Liver (tissue), 9 donors: ENCODE data around the gene ZDHHC9. TPM values are rescaled to one million over a fixed set of nuclear protein-coding genes. Genes with fewer than 3 reads are reported as not detected.
A peak's percentile ranks its signal among the peaks of the same experiment; 100 is the strongest.

Experiments
- DNase-seq: peaks from one replicate; pipeline ENCODE4 v3.0.0-alpha.2; 2017; ENCODE audit warnings: low spot score
- H3K27ac ChIP-seq, 2 donors: one replicate each; pipeline ENCODE4 v1.7.0; 2013; ENCODE audit warnings: inconsistent platforms in 2 of 2, low read length in 2 of 2, control low read depth in 1 of 2, low read depth in 1 of 2, mild to moderate bottlenecking in 1 of 2
- H3K27me3 ChIP-seq, 4 donors: one replicate each; pipeline versions ENCODE4 v1.6.1 to v1.7.0; 2013; ENCODE audit warnings: low read length in 3 of 4, inconsistent platforms in 1 of 4, mild to moderate bottlenecking in 1 of 4, moderate library complexity in 1 of 4; ENCODE audit not compliant: control insufficient read depth in 4 of 4, insufficient read depth in 4 of 4
- H3K36me3 ChIP-seq, 4 donors: one replicate each; pipeline versions ENCODE4 v1.6.1 to v1.7.0; 2013; ENCODE audit warnings: low read length in 3 of 4, mild to moderate bottlenecking in 3 of 4, low read depth in 1 of 4, moderate library complexity in 1 of 4; ENCODE audit not compliant: control insufficient read depth in 4 of 4, insufficient read depth in 3 of 4
- H3K4me1 ChIP-seq, 4 donors: one replicate each; pipeline versions ENCODE4 v1.6.1 to v1.7.0; 2013; ENCODE audit warnings: low read length in 3 of 4, mild to moderate bottlenecking in 3 of 4, moderate library complexity in 1 of 4; ENCODE audit not compliant: control insufficient read depth in 4 of 4, insufficient read depth in 4 of 4
- H3K4me3 ChIP-seq, 3 donors: one replicate each; pipeline versions ENCODE4 v1.6.1 to v1.7.0; 2013; ENCODE audit warnings: low read length in 3 of 3, control low read depth in 1 of 3, low read depth in 1 of 3, mild to moderate bottlenecking in 1 of 3
- H3K9ac ChIP-seq, 2 donors: one replicate each; pipeline ENCODE4 v1.7.0; 2013; ENCODE audit warnings: low read length in 2 of 2, mild to moderate bottlenecking in 2 of 2, moderate library complexity in 2 of 2, control low read depth in 1 of 2, low read depth in 1 of 2
- H3K9me3 ChIP-seq, 4 donors: one replicate each; pipeline versions ENCODE4 v1.6.1 to v1.7.0; 2013; ENCODE audit warnings: low read length in 3 of 4; ENCODE audit not compliant: control insufficient read depth in 4 of 4
- FOXA1 ChIP-seq: IDR thresholded peaks from 2 replicates; pipeline ENCODE4 v1.6.1; 2016; ENCODE audit warnings: antibody characterized with exemption
- GABPA ChIP-seq, 2 donors: IDR thresholded peaks in 1 of 2; conservative IDR thresholded peaks in 1 of 2; 2 replicates each; pipeline ENCODE4 v1.6.1; 2016; ENCODE audit warnings: antibody characterized with exemption in 2 of 2, mild to moderate bottlenecking in 1 of 2, moderate library complexity in 1 of 2
- HNF4A ChIP-seq, 2 donors: conservative IDR thresholded peaks; 2 replicates each; pipeline ENCODE4 v1.6.1; 2016; ENCODE audit warnings: antibody characterized with exemption in 2 of 2, mild to moderate bottlenecking in 2 of 2
- JUND ChIP-seq, 2 donors: IDR thresholded peaks; 2 replicates each; pipeline ENCODE4 v1.6.1; 2016; ENCODE audit warnings: antibody characterized with exemption in 2 of 2
- NR2F2 ChIP-seq: IDR thresholded peaks from 2 replicates; pipeline ENCODE4 v1.6.1; 2016; ENCODE audit warnings: antibody characterized with exemption
- RAD21 ChIP-seq, 2 donors: IDR thresholded peaks; 2 replicates each; pipeline ENCODE4 v1.6.1; 2016; ENCODE audit warnings: antibody characterized with exemption in 2 of 2, mild to moderate bottlenecking in 2 of 2
- RXRA ChIP-seq, 2 donors: IDR thresholded peaks; 2 replicates each; pipeline ENCODE4 v1.6.1; 2017 to 2018; ENCODE audit warnings: antibody characterized with exemption in 2 of 2, mild to moderate bottlenecking in 1 of 2
- SP1 ChIP-seq: IDR thresholded peaks from 2 replicates; pipeline ENCODE4 v1.6.1; 2018; ENCODE audit warnings: antibody characterized with exemption, mild to moderate bottlenecking
- TAF1 ChIP-seq: conservative IDR thresholded peaks from 2 replicates; pipeline ENCODE4 v1.6.1; 2016; ENCODE audit warnings: antibody characterized with exemption, mild to moderate bottlenecking
- YY1 ChIP-seq: IDR thresholded peaks from 2 replicates; pipeline ENCODE4 v1.6.1; 2016; ENCODE audit warnings: antibody characterized with exemption, mild to moderate bottlenecking
- WGBS: extraction: QIAGEN DNeasy Blood & Tissue Kit; methylation state at CpG from one replicate; pipeline ENCODE4 v1.1.7; 2013; 5-methylcytosine and 5-hydroxymethylcytosine counted together
- polyA plus RNA-seq, 2 donors: library from polyadenylated mRNA; stranded (reverse) in 1 of 2; unstranded in 1 of 2; fragments of 200-250 nt in 1 of 2; fragments of >200 nt in 1 of 2; fragmentation: Nextera tagmentation in 1 of 2; extraction: Ambion mirVana in 1 of 2; gene quantifications; one replicate each; pipeline versions ENCODE4 v1.2.1 to v1.2.3, GENCODE V29; 2013 to 2015
- total RNA-seq, 2 donors: library from RNA; depleted of rRNA; stranded (reverse); fragments of >200 nt; gene quantifications; one replicate each; pipeline ENCODE4 v1.2.3, GENCODE V29; 2014
- TF ChIP-seq, protein P1 (sequence below): fragments of 150-350 bp; IDR thresholded peaks from 2 replicates; pipeline ENCODE4 v1.5.1; 2017; ENCODE audit warnings: improper control_type of control experiment, low read depth, low read length; ENCODE audit not compliant: missing input control
- TF ChIP-seq, protein P2 (sequence below): IDR thresholded peaks from 2 replicates; pipeline ENCODE4 v1.6.1; 2016; ENCODE audit warnings: antibody characterized with exemption
- TF ChIP-seq, protein P3 (sequence below): IDR thresholded peaks from 2 replicates; pipeline ENCODE4 v1.6.1; 2016; ENCODE audit warnings: antibody characterized with exemption, mild to moderate bottlenecking
- donor health status: healthy.
- donor health status: healthy.
- donor health status: healthy.
- donor health status: healthy.
- donor health status: healthy.

Gene ZDHHC9
- total and polyA plus RNA-seq, 4 donors, result 10.2 to 26.8 (median 24.3) TPM

DNA sequence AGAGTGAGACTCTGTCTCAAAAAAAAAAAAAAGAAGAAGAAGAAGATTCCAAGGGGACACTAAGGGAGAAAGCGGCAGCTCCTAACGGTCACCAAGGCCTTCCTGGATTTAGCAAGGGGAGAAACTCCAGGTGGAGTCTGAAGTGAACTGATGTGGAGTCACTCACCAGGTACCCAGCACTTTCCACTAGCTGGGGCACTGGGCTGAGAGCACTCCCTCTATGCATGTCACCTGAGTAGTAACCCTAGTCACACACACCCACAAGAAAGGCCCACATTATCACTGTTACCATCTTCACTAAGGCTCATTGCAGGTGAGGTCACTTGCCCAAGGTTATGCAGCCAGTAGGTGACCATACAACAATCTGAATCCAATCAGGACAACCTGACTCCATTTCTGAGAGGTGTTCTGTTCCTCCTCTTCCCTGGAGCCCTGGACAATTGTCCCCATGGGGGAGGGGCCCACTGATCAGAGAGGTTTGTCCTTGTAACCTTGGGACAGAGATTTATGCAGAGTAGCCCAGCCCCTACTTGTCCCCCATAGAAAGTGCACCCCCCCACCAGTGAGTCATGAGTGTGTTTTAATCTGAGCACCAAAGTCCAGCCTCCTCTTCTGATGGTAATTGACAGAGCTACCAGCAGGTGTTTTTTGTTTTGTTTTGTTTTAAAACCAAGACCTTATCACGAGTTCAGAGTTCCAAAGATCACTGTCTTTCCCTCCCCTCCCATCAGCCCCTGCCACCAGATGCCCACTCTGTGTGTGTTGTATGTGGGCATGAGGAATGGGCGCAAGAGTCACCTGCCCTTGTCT is 69.8 kb downstream of the ZDHHC9 start:
- Histone ChIP-seq H3K9me3 (no peaks in the 10 kb centered on the region), H3K27me3 (no peaks in the 10 kb centered on the region), H3K4me1 (peaks cover 2 to 17% (median 5%) of the 10 kb centered on the region in 4 donors), H3K9ac (no peak overlapping the region), H3K27ac (peak overlapping the region in 1 of 2 donors; percentile 54), H3K4me3 (no peak overlapping the region), H3K36me3 (no peaks in the 10 kb centered on the region)
- 74% methylated on average over 4 of the region's 4 CpGs for WGBS
- no peak for TF ChIP-seq YY1
- TF ChIP-seq, protein P1, sequence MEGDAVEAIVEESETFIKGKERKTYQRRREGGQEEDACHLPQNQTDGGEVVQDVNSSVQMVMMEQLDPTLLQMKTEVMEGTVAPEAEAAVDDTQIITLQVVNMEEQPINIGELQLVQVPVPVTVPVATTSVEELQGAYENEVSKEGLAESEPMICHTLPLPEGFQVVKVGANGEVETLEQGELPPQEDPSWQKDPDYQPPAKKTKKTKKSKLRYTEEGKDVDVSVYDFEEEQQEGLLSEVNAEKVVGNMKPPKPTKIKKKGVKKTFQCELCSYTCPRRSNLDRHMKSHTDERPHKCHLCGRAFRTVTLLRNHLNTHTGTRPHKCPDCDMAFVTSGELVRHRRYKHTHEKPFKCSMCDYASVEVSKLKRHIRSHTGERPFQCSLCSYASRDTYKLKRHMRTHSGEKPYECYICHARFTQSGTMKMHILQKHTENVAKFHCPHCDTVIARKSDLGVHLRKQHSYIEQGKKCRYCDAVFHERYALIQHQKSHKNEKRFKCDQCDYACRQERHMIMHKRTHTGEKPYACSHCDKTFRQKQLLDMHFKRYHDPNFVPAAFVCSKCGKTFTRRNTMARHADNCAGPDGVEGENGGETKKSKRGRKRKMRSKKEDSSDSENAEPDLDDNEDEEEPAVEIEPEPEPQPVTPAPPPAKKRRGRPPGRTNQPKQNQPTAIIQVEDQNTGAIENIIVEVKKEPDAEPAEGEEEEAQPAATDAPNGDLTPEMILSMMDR, result no peak
- no peak for TF ChIP-seq RAD21 (IDR thresholded peaks at IDR 0.05)
- TF ChIP-seq GABPA (IDR thresholded peaks at IDR 0.05 in 1 of 2, conservative IDR thresholded peaks at IDR 0.05 in 1 of 2), result no peak
- no peak for TF ChIP-seq NR2F2
- no peak for TF ChIP-seq FOXA1
- TF ChIP-seq TAF1, result no peak
- TF ChIP-seq HNF4A (conservative IDR thresholded peaks at IDR 0.05), result peak; percentile 68
- TF ChIP-seq, protein P2, sequence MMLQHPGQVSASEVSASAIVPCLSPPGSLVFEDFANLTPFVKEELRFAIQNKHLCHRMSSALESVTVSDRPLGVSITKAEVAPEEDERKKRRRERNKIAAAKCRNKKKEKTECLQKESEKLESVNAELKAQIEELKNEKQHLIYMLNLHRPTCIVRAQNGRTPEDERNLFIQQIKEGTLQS, result peak; percentile 39
- peak; percentile 50 for TF ChIP-seq SP1
- peak in 1 of 2 donors; percentile 31 for TF ChIP-seq RXRA (IDR thresholded peaks at IDR 0.05)
- peak in 1 of 2 donors; percentile 44 for TF ChIP-seq JUND (IDR thresholded peaks at IDR 0.05)
- no peak for DNase-seq

DNA sequence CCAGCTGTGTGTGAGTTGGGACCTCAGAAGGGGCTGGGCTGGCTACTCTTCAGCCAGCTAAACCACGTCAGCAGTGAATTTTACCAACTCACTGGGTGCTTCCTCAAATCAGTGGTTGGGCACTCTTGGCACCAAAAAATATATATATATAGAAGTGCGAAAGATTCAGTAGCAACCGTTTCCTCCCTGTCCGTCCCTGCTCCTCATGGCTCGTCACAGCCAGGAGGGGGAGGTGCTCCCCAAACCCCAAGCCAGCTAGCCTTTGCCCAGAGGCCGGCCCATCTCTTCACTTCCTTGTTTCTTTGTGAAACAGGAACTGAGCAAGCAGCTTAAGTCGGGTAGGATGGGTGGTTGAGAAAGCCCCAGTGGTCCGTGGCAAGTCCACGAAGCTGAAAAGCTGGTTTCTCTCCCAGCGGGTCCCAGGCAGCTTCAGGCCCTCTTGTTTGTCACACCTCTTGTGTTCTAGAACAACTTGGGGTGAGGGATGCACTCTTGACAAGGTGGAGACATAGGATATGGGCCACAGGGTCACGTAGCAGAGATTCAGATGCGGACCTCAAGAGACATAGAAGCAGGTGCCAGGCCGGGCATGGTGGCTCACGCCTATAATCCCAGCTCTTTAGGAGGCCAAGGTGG is 70.8 kb downstream of the ZDHHC9 start:
- Histone ChIP-seq H3K4me1 (peaks cover 2 to 17% (median 5%) of the 10 kb centered on the region in 4 donors), H3K36me3 (no peaks in the 10 kb centered on the region), H3K9ac (no peak overlapping the region), H3K27me3 (no peaks in the 10 kb centered on the region), H3K9me3 (no peaks in the 10 kb centered on the region), H3K27ac (peak overlapping the region; percentile 14 to 19), H3K4me3 (no peak overlapping the region)
- TF ChIP-seq HNF4A (conservative IDR thresholded peaks at IDR 0.05) (peak in 1 of 2 donors; percentile 20), RAD21 (IDR thresholded peaks at IDR 0.05) (peak in 1 of 2 donors; percentile 20), FOXA1 (no peak), SP1 (peak; percentile 22)
- TF ChIP-seq, protein P3, sequence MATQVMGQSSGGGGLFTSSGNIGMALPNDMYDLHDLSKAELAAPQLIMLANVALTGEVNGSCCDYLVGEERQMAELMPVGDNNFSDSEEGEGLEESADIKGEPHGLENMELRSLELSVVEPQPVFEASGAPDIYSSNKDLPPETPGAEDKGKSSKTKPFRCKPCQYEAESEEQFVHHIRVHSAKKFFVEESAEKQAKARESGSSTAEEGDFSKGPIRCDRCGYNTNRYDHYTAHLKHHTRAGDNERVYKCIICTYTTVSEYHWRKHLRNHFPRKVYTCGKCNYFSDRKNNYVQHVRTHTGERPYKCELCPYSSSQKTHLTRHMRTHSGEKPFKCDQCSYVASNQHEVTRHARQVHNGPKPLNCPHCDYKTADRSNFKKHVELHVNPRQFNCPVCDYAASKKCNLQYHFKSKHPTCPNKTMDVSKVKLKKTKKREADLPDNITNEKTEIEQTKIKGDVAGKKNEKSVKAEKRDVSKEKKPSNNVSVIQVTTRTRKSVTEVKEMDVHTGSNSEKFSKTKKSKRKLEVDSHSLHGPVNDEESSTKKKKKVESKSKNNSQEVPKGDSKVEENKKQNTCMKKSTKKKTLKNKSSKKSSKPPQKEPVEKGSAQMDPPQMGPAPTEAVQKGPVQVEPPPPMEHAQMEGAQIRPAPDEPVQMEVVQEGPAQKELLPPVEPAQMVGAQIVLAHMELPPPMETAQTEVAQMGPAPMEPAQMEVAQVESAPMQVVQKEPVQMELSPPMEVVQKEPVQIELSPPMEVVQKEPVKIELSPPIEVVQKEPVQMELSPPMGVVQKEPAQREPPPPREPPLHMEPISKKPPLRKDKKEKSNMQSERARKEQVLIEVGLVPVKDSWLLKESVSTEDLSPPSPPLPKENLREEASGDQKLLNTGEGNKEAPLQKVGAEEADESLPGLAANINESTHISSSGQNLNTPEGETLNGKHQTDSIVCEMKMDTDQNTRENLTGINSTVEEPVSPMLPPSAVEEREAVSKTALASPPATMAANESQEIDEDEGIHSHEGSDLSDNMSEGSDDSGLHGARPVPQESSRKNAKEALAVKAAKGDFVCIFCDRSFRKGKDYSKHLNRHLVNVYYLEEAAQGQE, result no peak
- no peak for DNase-seq
- 58% methylated on average over 14 of the region's 14 CpGs for WGBS
